Stomach smooth muscle (tissue), 2 donors: ENCODE results near the gene GRIK4.
"Not testable (repeated sequence)": the region's sequence is repeated elsewhere in the genome, so short reads cannot be mapped to it uniquely, and the experiment has no call there.

Experiments used
- H3K27ac ChIP-seq: one replicate; pipeline ENCODE4 v1.7.0; 2013; ENCODE audit warnings: mild to moderate bottlenecking, low read length, inconsistent platforms
- H3K27me3 ChIP-seq, 2 donors: one replicate each; pipeline ENCODE4 v1.7.0; 2013; ENCODE audit warnings: low read length in 2 of 2; ENCODE audit not compliant: insufficient read depth in 2 of 2, control insufficient read depth in 1 of 2
- H3K36me3 ChIP-seq, 2 donors: one replicate each; pipeline ENCODE4 v1.7.0; 2013; ENCODE audit warnings: low read length in 2 of 2; ENCODE audit not compliant: control insufficient read depth in 2 of 2, insufficient read depth in 2 of 2
- H3K4me1 ChIP-seq: one replicate; pipeline ENCODE4 v1.7.0; 2013; ENCODE audit warnings: low read length; ENCODE audit not compliant: control insufficient read depth, insufficient read depth
- H3K4me3 ChIP-seq, 2 donors: one replicate each; pipeline ENCODE4 v1.7.0; 2013; ENCODE audit warnings: low read length in 2 of 2
- H3K9ac ChIP-seq, 2 donors: one replicate each; pipeline ENCODE4 v1.7.0; 2013; ENCODE audit warnings: low read length in 2 of 2, mild to moderate bottlenecking in 1 of 2
- H3K9me3 ChIP-seq, 2 donors: one replicate each; pipeline ENCODE4 v1.7.0; 2013; ENCODE audit warnings: low read length in 2 of 2; ENCODE audit not compliant: control insufficient read depth in 2 of 2
- donor health status: healthy.
- donor health status: Pancreatic carcinoma.

The GRIK4 gene

DNA sequence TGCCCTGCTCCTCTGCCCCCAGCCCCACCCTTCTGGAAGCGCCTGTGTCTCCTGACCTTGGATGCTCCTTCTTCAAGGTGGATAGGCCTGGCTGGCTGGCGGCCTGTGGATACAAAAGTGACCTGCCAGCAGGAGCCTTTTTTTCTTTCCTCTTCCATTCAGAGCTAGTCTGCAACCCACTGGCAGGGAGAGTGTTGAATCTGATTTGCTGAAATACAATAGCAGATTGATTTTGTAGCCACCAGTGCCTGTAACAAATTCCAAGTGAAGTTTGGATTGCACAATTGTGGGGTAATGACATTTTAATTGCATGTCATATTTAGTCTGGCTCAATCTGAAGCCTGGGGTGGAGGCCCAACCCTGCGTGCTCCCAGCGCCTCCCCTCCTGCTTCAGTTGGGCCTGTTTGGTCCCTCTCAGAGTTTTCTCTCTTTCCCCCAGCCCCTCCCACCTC lies 97.2 kb downstream of the GRIK4 start:
- Histone ChIP-seq H3K9me3 (no peaks in the 10 kb centered on the region), H3K4me3 (no peak overlapping the region), H3K4me1 (peaks cover 2% of the 10 kb centered on the region), H3K27me3 (no peaks in the 10 kb centered on the region), H3K27ac (no peak overlapping the region), H3K9ac (no peak overlapping the region), H3K36me3 (no peaks in the 10 kb centered on the region)

GRCh38 chr11:120610111-120610510 lies 98.6 kb downstream of the GRIK4 start:
- no peaks in the 10 kb centered on the region for H3K36me3 ChIP-seq
- H3K9me3 ChIP-seq: no peaks in the 10 kb centered on the region
- no peak overlapping the region for H3K9ac ChIP-seq
- no peak overlapping the region for H3K4me3 ChIP-seq
- no peak overlapping the region for H3K27ac ChIP-seq
- peaks cover 0 to under 1% of the 10 kb centered on the region in 2 donors for H3K27me3 ChIP-seq
- peaks cover 2% of the 10 kb centered on the region for H3K4me1 ChIP-seq

DNA sequence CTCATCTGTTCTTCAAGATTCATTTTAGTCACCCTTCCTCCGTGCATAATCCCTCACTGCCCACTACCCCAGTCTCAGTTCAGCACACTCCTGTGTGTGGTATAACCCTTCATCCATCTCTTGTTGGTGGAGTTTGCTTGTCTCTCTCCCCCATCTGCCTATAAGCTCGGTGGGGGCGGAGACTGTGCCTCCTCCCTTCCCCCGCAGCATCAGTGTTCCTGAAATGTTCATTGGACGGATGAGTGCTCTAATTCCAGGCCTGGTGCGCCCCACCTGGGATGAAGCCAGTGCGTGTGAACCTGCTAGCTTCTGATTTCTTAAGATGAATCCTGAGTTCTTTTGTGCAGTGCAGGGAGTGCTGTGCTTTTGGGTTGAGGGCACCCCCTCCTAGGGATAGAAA lies 100.0 kb downstream of the GRIK4 start:
- Histone ChIP-seq H3K27me3 (peaks cover 0 to 2% of the 10 kb centered on the region in 2 donors), H3K4me3 (no peak overlapping the region), H3K4me1 (peaks cover 2% of the 10 kb centered on the region), H3K9ac (no peak overlapping the region), H3K36me3 (no peaks in the 10 kb centered on the region), H3K9me3 (no peaks in the 10 kb centered on the region), H3K27ac (no peak overlapping the region)

GRCh38 chr11:120612513-120613263 lies 101.1 kb downstream of the GRIK4 start:
- H3K4me1 ChIP-seq: peaks cover 2% of the 10 kb centered on the region
- no peaks in the 10 kb centered on the region for H3K36me3 ChIP-seq
- no peak overlapping the region for H3K4me3 ChIP-seq
- H3K9me3 ChIP-seq: no peaks in the 10 kb centered on the region
- H3K9ac ChIP-seq: no peak overlapping the region
- H3K27me3 ChIP-seq: peaks cover 0 to 2% of the 10 kb centered on the region in 2 donors
- no peak overlapping the region for H3K27ac ChIP-seq

DNA sequence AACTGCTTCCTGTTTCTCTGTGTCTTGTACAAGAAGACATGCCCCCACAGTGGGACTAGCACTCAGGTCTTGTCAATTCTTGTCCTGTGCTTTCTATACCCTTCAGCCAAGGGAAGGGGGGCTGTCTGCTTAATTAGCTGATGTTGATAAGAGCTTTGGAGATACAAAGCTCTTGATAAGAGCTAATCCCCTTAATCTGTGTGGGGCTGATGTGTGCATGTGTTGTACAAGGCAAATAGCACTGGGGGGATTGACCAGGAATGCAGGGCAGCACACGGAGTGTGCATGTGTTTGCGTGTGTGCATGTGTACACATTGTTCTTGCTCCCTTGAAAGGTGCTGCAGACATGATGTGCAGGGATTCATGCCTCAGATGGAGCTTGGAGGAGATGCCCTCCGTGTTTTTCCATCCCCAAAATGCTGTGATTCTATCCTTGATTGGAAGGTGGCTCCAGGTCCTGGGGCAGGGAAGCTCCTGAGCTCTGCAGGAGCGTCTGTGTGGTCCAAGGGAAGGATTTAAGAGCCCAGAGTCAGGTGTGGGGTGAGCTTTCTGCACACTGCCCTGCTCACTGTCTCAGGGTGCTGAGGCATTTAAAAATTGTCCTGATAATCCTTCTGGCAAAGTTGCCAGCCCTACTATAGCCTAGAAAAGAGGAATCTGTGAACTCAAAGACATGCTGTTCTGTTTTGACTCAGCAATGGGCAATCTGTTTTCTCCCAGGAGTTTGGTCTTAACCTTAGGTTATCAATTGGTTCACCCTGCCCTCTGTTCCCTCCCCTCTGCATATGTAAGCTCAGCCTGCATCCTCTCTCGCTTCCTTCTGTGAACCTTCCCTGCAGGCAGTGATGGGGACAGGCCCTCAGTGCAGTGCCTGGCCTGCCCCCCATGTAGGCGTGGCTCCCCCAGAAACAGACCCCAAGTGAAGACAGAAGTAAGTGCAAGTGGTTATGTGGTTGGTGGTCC lies 102.0 kb downstream of the GRIK4 start:
- peaks cover 0 to 2% of the 10 kb centered on the region in 2 donors for H3K9me3 ChIP-seq
- H3K9ac ChIP-seq: no peak overlapping the region
- peaks cover 0 to 2% of the 10 kb centered on the region in 2 donors for H3K27me3 ChIP-seq
- H3K4me3 ChIP-seq: no peak overlapping the region
- peaks cover 2% of the 10 kb centered on the region for H3K4me1 ChIP-seq
- H3K27ac ChIP-seq: no peak overlapping the region
- H3K36me3 ChIP-seq: no peaks in the 10 kb centered on the region

- H3K4me1 ChIP-seq: peaks cover 2% of the 10 kb centered on the region
- no peak overlapping the region for H3K9ac ChIP-seq
- peaks cover 0 to 2% of the 10 kb centered on the region in 2 donors for H3K27me3 ChIP-seq
- H3K27ac ChIP-seq: no peak overlapping the region
- peaks cover 0 to 6% of the 10 kb centered on the region in 2 donors for H3K9me3 ChIP-seq
- no peak overlapping the region for H3K4me3 ChIP-seq
- H3K36me3 ChIP-seq: no peaks in the 10 kb centered on the region
These were observed 103.8 kb downstream of the GRIK4 start for GRCh38 chr11:120615391-120615790.

- no peak overlapping the region for H3K27ac ChIP-seq
- peaks cover 0 to 6% of the 10 kb centered on the region in 2 donors for H3K9me3 ChIP-seq
- H3K9ac ChIP-seq: no peak overlapping the region
- peaks cover 0 to 2% of the 10 kb centered on the region in 2 donors for H3K27me3 ChIP-seq
- no peaks in the 10 kb centered on the region for H3K36me3 ChIP-seq
- peaks cover 2% of the 10 kb centered on the region for H3K4me1 ChIP-seq
- no peak overlapping the region for H3K4me3 ChIP-seq
These were observed 106.9 kb downstream of the GRIK4 start for GRCh38 chr11:120618399-120618798.

DNA sequence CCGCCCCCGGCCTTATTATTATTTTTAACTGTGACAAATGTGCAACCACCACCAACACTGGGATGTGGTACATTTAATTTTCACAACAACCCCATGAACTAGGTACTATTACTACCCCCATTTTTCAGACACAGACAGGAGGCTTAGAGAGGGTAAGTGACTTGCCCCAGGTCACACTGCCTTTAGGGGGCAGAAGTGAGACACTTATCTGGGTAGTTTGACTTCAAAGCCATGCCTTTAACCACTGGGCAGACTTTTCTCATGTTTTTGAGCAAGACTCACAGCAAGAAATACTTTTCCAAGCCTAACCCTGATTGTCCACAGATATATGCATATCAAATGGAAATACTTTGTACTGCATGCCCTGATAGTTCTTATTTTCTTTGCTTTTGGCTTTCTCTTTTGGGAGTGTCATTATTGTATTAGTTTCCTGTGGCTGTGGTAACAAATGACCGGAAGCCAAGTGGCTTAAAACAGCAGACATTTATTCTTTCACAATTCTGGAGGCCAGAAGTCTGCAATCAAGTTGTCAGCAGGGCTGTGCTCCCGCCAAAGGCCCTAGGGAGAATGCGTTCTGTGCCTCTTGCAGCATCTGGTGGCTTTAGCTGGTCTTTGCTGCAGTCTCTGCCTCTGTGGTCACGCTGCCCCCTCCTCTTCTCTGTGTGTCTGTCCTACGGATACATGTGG lies 110.8 kb downstream of the GRIK4 start:
- Histone ChIP-seq H3K4me3 (no peak overlapping the region), H3K9ac (no peak overlapping the region), H3K27me3 (no peaks in the 10 kb centered on the region), H3K4me1 (no peaks in the 10 kb centered on the region), H3K27ac (no peak overlapping the region), H3K36me3 (no peaks in the 10 kb centered on the region), H3K9me3 (peaks cover 0 to 6% of the 10 kb centered on the region in 2 donors)

DNA sequence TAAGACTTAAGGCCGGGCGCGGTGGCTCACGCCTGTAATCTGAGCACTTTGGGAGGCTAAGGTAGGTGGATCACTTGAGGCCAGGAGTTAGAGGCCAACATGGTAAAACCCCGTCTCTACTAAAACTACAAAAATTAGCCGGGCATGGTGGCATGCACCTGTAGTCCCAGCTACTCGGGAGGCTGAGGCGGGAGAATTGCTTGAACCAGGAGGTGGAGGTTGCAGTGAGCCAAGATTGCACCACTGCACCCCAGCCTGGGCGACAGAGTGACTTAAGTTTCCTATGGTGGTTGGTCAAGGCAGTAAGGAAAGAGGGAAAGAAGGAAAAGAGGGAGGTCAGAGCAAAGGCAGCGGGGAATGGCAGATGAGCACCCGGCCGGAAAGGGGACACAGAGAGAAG lies 113.4 kb downstream of the GRIK4 start:
- H3K36me3 ChIP-seq, H3K27me3 ChIP-seq: not testable (repeated sequence)

GRCh38 chr11:120625565-120625964 lies 114.0 kb downstream of the GRIK4 start:
- H3K27ac ChIP-seq: no peak overlapping the region
- no peaks in the 10 kb centered on the region for H3K27me3 ChIP-seq

More for the DNA sequence above, 113.4 kb downstream of the GRIK4 start:
- H3K4me1 ChIP-seq, H3K9me3 ChIP-seq, H3K27ac ChIP-seq, H3K9ac ChIP-seq, H3K4me3 ChIP-seq: not testable (repeated sequence)

More at GRCh38 chr11:120625565-120625964, 114.0 kb downstream of the GRIK4 start:
- no peaks in the 10 kb centered on the region for H3K36me3 ChIP-seq
- no peaks in the 10 kb centered on the region for H3K4me1 ChIP-seq
- H3K9ac ChIP-seq: no peak overlapping the region
- H3K4me3 ChIP-seq: no peak overlapping the region
- no peaks in the 10 kb centered on the region for H3K9me3 ChIP-seq
